ENCODE results near the gene SLC6A6.

Gene SLC6A6

DNA sequence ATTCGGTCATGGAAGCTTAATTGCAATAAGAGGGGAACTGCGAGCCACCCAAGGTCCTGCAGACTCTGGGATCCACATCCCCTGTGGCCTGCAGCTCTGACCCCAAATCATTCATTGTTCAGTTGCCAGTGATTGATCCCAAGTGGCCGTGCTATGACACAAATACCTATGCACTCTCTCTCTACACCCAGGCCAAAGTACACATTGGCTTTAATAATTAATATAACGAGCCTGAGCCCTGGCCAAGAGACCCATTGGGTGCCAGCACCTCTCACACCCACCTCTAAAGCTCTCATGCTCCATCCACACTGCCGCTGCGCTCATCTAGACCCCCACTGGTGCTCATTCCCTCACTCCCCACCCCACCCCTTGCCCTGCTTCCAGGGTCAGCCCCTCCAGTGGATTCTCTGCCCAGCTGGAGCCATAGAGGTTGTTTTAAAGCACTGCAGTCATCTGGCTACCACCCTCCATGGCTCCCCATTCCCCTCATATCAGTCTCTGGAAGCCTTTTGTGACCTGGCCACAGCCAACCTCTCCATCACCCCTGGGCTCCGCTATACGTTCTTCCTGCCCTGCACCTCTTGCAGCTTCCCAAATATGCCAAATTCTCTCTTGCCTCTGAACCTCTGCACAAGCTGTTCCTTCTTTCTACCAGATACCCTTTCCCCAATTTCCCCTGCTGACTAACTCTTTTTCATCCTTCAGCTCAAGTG is 37.7 kb upstream of the SLC6A6 start:
- no peak for DNase-seq (ENCODE audit: extremely low read depth, insufficient read length)
- Histone ChIP-seq H3K36me3 (ENCODE audit: control insufficient read depth, insufficient read depth, low read length) (no peaks in the 10 kb centered on the region), H3K27me3 (replicated peaks; ENCODE audit: control insufficient read depth, insufficient read depth, low read length) (no peaks in the 10 kb centered on the region; the same call in 1 of the 2 replicates), H3K4me3 (replicated peaks; ENCODE audit: low read depth, low read length) (no peak overlapping the region)
- TF ChIP-seq, protein P1, sequence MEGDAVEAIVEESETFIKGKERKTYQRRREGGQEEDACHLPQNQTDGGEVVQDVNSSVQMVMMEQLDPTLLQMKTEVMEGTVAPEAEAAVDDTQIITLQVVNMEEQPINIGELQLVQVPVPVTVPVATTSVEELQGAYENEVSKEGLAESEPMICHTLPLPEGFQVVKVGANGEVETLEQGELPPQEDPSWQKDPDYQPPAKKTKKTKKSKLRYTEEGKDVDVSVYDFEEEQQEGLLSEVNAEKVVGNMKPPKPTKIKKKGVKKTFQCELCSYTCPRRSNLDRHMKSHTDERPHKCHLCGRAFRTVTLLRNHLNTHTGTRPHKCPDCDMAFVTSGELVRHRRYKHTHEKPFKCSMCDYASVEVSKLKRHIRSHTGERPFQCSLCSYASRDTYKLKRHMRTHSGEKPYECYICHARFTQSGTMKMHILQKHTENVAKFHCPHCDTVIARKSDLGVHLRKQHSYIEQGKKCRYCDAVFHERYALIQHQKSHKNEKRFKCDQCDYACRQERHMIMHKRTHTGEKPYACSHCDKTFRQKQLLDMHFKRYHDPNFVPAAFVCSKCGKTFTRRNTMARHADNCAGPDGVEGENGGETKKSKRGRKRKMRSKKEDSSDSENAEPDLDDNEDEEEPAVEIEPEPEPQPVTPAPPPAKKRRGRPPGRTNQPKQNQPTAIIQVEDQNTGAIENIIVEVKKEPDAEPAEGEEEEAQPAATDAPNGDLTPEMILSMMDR (IDR thresholded peaks at IDR 0.05; ENCODE audit: insufficient read depth, low read length, poor library complexity, severe bottlenecking): no peak

GRCh38 chr3:14366248-14366647 is 36.2 kb upstream of the SLC6A6 start:
- no peak overlapping the region for H3K4me3 ChIP-seq (replicated peaks; ENCODE audit: low read depth, low read length)
- no peak for DNase-seq (ENCODE audit: extremely low read depth, insufficient read length)
- H3K27me3 ChIP-seq (replicated peaks; ENCODE audit: control insufficient read depth, insufficient read depth, low read length): no peaks in the 10 kb centered on the region; the same call in 1 of the 2 replicates
- TF ChIP-seq, protein P1 (IDR thresholded peaks at IDR 0.05; ENCODE audit: insufficient read depth, low read length, poor library complexity, severe bottlenecking): no peak
- H3K36me3 ChIP-seq (ENCODE audit: control insufficient read depth, insufficient read depth, low read length): no peaks in the 10 kb centered on the region

- Histone ChIP-seq H3K4me3 (replicated peaks; ENCODE audit: low read depth, low read length) (no peak overlapping the region), H3K36me3 (ENCODE audit: control insufficient read depth, insufficient read depth, low read length) (no peaks in the 10 kb centered on the region), H3K27me3 (replicated peaks; ENCODE audit: control insufficient read depth, insufficient read depth, low read length) (no peaks in the 10 kb centered on the region; the same call in 1 of the 2 replicates)
- no peak for DNase-seq (ENCODE audit: extremely low read depth, insufficient read length)
- TF ChIP-seq, protein P1 (IDR thresholded peaks at IDR 0.05; ENCODE audit: insufficient read depth, low read length, poor library complexity, severe bottlenecking): no peak
These were observed 35.2 kb upstream of the SLC6A6 start for GRCh38 chr3:14366915-14367823.

GRCh38 chr3:14368146-14368545 is 34.3 kb upstream of the SLC6A6 start:
- no peak for DNase-seq (ENCODE audit: extremely low read depth, insufficient read length)
- no peak overlapping the region for H3K4me3 ChIP-seq (replicated peaks; ENCODE audit: low read depth, low read length)
- H3K27me3 ChIP-seq (replicated peaks; ENCODE audit: control insufficient read depth, insufficient read depth, low read length): no peaks in the 10 kb centered on the region; the same call in 1 of the 2 replicates
- H3K36me3 ChIP-seq (ENCODE audit: control insufficient read depth, insufficient read depth, low read length): no peaks in the 10 kb centered on the region
- TF ChIP-seq, protein P1 (IDR thresholded peaks at IDR 0.05; ENCODE audit: insufficient read depth, low read length, poor library complexity, severe bottlenecking): no peak

GRCh38 chr3:14368885-14369284 is 33.5 kb upstream of the SLC6A6 start:
- TF ChIP-seq, protein P1 (IDR thresholded peaks at IDR 0.05; ENCODE audit: insufficient read depth, low read length, poor library complexity, severe bottlenecking): no peak
- no peak overlapping the region for H3K4me3 ChIP-seq (replicated peaks; ENCODE audit: low read depth, low read length)
- no peak for DNase-seq (ENCODE audit: extremely low read depth, insufficient read length)
- H3K36me3 ChIP-seq (ENCODE audit: control insufficient read depth, insufficient read depth, low read length): no peaks in the 10 kb centered on the region
- no peaks in the 10 kb centered on the region; the same call in 1 of the 2 replicates for H3K27me3 ChIP-seq (replicated peaks; ENCODE audit: control insufficient read depth, insufficient read depth, low read length)

All from GM06990 (cell line).